ENCODE results near the gene RAI14.

Gene RAI14

DNA sequence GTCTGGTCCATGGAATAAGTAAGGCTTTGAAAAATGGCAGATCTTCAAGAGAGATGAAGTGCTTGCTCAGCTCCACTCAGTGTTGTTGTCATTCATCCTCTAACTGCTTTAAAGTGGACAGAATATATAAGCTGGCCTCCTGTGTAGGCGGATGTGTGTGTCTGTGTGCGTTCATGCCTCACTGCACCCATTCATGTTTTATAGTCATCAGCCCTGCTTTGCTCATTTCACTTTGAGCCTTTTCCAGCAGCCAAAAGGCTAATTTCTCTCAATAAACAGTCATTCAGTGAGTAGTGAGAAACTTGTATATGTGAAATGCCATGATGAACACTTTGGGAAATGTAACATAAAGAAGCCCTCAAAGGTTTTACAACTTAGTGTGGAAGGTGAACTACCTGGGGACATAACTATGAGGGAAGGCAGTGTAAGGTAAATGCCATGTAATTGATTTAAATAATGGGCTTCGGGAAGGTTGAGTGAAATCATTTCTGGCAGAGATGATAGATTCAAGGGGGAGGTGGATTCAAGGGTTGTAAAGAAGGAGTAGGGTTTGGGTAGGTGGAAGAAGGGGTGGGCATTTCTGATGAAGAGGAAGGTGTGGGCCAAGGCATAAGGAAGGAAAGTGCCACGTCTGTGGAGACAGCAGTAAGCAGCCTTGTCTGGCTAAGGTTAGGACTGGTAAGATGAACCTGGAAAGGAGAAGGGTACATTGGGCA, 198.5 kb downstream of the RAI14 start:
- no peak for DNase-seq (ENCODE audit: low read depth)

GRCh38 chr5:34857161-34857560, 201.0 kb downstream of the RAI14 start:
- no peak for DNase-seq (ENCODE audit: low read depth)

- DNase-seq (ENCODE audit: low read depth) = no peak
These were observed 201.8 kb downstream of the RAI14 start for GRCh38 chr5:34857894-34858293.

GRCh38 chr5:34858790-34859189, 202.7 kb downstream of the RAI14 start:
- DNase-seq (ENCODE audit: low read depth) = no peak

- DNase-seq (ENCODE audit: low read depth) = no peak
These were observed 203.1 kb downstream of the RAI14 start for GRCh38 chr5:34859253-34859652.

GRCh38 chr5:34863946-34864345, 207.8 kb downstream of the RAI14 start:
- DNase-seq (ENCODE audit: low read depth) = no peak

DNA sequence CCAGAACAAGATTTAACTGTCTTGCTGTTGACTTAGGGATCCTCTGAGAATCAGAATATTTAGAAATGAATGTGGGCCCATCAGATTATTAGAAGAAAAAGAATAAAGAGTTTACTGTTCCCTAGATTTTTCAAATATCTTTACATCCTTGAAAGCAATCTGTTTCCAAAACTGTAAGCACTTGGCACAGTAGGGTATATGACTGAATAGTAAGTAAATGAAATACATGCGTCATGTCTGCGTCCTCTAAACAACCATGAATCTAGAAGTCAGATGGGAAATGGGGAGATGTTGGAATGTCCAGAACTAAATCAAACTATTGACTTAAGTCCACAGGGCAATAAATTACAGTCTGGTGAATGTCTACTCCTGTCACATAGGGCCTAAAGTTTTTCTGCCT, 209.0 kb downstream of the RAI14 start:
- DNase-seq (ENCODE audit: low read depth) = no peak

DNA sequence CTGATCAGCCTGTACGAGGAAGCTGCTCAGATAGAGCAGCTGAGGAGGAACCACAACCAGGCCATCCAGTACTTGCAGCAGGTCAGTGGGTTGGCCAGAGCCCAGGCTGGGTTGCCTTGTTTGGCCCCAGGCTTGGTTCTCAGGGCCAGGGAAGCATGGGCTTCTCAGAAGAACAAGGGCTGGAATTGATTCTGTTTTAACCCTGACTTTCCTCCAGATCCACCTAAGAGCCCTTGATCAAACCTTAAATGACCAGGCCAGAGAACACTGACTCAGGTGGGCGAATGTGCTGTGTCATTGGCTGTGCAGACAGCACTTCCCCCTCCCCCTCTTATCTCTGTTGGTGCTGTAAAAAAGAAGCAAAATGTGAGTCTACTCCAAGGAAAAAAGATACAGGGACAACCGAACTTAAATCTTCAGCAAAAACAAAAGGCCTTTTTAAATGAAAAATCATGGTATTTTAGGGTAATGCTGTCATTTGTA, 210.9 kb downstream of the RAI14 start:
- no peak for DNase-seq (ENCODE audit: low read depth)

GRCh38 chr5:34867660-34868059, 211.5 kb downstream of the RAI14 start:
- no peak for DNase-seq (ENCODE audit: low read depth)

DNA sequence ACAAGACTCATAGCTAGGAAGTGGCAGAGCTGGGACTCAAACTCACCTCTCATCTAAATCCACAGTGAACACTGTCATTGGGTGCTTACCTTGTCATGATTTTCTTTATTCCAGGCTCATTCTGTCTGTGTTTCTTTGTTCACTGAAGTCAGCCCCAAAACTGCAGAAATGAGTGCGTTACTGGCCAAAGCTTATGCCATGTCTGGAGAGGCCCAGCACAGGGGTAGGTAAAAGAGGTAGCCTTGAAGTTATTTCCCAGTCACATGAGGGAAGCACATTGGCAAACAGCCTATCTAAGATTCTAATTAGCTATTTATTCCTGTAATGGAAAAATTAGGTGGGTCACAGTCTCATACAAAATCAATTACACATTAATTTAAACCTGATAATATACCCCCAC, 212.7 kb downstream of the RAI14 start:
- no peak for DNase-seq (ENCODE audit: low read depth)

GRCh38 chr5:34869256-34869655, 213.1 kb downstream of the RAI14 start:
- DNase-seq (ENCODE audit: low read depth) = no peak

DNA sequence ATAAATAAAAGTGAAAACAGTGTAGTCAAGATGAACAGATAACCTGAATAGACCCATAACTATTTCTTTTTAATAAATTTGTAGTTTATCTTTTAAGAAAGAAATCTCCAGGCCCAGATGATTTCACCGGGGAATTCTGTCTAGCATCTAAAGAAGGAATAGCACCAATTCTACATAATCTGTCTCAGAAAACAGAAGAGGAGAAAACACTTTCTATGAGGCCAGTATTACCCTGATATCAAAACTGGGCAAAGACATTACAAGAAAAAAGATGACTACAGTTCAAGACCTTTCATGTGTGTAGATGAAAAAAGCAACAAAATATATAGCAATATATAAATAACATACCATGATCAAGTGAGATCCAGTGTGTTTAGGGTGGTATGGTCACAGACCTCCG, 214.3 kb downstream of the RAI14 start:
- no peak for DNase-seq (ENCODE audit: low read depth)

- no peak for DNase-seq (ENCODE audit: low read depth)
These were observed 220.1 kb downstream of the RAI14 start for GRCh38 chr5:34876275-34876674.

DNA sequence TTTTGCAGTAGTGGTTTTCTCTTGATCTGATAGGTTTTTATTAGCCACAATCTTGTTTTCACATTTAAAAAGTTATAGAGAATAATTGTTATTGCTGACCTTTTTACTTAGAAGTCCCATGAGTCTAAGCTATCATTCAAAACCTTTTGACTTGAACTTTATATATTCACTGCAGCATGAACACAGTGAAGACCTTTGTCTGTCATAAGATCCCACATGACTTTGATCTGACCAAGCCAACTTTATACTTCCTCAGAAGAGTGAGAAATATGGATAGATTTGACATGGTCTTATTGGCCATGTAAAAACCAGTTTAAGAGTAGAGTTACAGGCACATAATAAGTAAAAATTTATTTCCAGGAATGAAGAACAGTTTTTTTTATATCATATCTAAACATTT, 225.1 kb downstream of the RAI14 start:
- no peak for DNase-seq (ENCODE audit: low read depth)
